HG02981 (cell line): Measurements from ENCODE around the gene TTC7B.

Experiments used
- ATAC-seq: cut with Tn5 transposase; IDR thresholded peaks from one replicate; pipeline ENCODE4 v1.9.1; 2021; ENCODE audit warnings: mild to moderate bottlenecking, moderate library complexity; ENCODE audit not compliant: unreplicated experiment

The TTC7B gene

GRCh38 chr14:90678420-90678819, 137.8 kb downstream of the TTC7B start:
- ATAC-seq = no peak

- ATAC-seq = no peak
These were observed 138.7 kb downstream of the TTC7B start for GRCh38 chr14:90677484-90678050.

GRCh38 chr14:90676912-90677311, 139.3 kb downstream of the TTC7B start:
- ATAC-seq = no peak

- ATAC-seq = no peak
These were observed 139.9 kb downstream of the TTC7B start for GRCh38 chr14:90676356-90676755.

GRCh38 chr14:90675399-90675798, 140.8 kb downstream of the TTC7B start:
- no peak for ATAC-seq

GRCh38 chr14:90674716-90675115, 141.5 kb downstream of the TTC7B start:
- ATAC-seq = no peak

GRCh38 chr14:90674043-90674670, 142.1 kb downstream of the TTC7B start:
- no peak for ATAC-seq

GRCh38 chr14:90671382-90672234, 144.6 kb downstream of the TTC7B start:
- no peak for ATAC-seq

- ATAC-seq = no peak
These were observed 146.5 kb downstream of the TTC7B start for GRCh38 chr14:90669731-90670130.

- ATAC-seq = no peak
These were observed 149.7 kb downstream of the TTC7B start for GRCh38 chr14:90666571-90666970.

GRCh38 chr14:90665321-90666000, 150.8 kb downstream of the TTC7B start:
- no peak for ATAC-seq

GRCh38 chr14:90664911-90665310, 151.3 kb downstream of the TTC7B start:
- no peak for ATAC-seq

- no peak for ATAC-seq
These were observed 152.6 kb downstream of the TTC7B start for GRCh38 chr14:90663680-90664079.

- ATAC-seq = no peak
These were observed 153.1 kb downstream of the TTC7B start for GRCh38 chr14:90663140-90663539.

- ATAC-seq = no peak
These were observed 154.4 kb downstream of the TTC7B start for GRCh38 chr14:90661866-90662265.

GRCh38 chr14:90660865-90661570, 155.2 kb downstream of the TTC7B start:
- ATAC-seq = no peak

GRCh38 chr14:90659156-90659555, 157.1 kb downstream of the TTC7B start:
- no peak for ATAC-seq

- no peak for ATAC-seq
These were observed 157.7 kb downstream of the TTC7B start for GRCh38 chr14:90658541-90658967.

- no peak for ATAC-seq
These were observed 159.3 kb downstream of the TTC7B start for GRCh38 chr14:90656973-90657372.

GRCh38 chr14:90655829-90656228, 160.4 kb downstream of the TTC7B start:
- ATAC-seq = no peak

GRCh38 chr14:90654831-90655276, 161.4 kb downstream of the TTC7B start:
- ATAC-seq = no peak
